Measurements from ENCODE around the gene ABCC4. TPM values are rescaled to one million over a fixed set of nuclear protein-coding genes. Genes with fewer than 3 reads are reported as not detected.

The ABCC4 gene
- total and polyA plus RNA-seq, 2 experiments from 2014 or later, result 9.8 to 23.3 TPM

DNA sequence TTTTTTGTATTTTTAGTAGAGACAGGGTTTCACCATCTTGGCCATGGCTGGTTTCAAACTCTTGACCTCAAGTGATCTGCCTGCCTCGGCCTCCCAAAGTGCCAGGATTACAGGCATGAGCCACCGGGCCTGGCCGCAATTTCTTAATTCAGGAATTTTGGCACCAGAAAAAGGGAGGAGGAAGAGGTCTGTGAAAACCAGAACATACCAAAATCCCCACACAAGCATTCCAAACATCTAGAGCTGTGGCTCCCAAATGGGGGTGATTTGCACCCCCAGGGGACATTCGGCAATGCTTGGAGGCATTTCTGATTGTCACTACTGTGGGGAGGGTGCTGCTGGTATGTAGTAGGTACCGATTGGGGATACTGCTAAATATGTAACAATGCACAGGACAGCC is 40.2 kb upstream of the ABCC4 start:
- H3K4me1 ChIP-seq (ENCODE audit: insufficient read depth), result no peaks in the 10 kb centered on the region
- no peaks in the 10 kb centered on the region for H3K9me2 ChIP-seq (replicated peaks; ENCODE audit: insufficient read depth)
- H3K4me3 ChIP-seq, result no peak overlapping the region
- H3K27ac ChIP-seq, result no peak overlapping the region
- TF ChIP-seq EZH2phosphoT487 (IDR thresholded peaks at IDR 0.05; ENCODE audit: low read depth, severe bottlenecking, unreplicated experiment) (no peak), EZH2 (IDR thresholded peaks at IDR 0.05; ENCODE audit: borderline replicate concordance) (no peak), CTCF (IDR thresholded peaks at IDR 0.05; ENCODE audit: poor library complexity) (no peak)
- H3K36me3 ChIP-seq (replicated peaks; ENCODE audit: insufficient read depth, low read depth), result no peaks in the 10 kb centered on the region
- no peaks in the 10 kb centered on the region for H3K79me2 ChIP-seq
- no peaks in the 10 kb centered on the region for H3K9me3 ChIP-seq (ENCODE audit: low read depth)
- WGBS (ENCODE audit: low lambda C conversion rate, missing lambda C conversion rate), result 96% methylated on average over 5 of the region's 5 CpGs
- no peak for DNase-seq (ENCODE audit: low spot score)
- no peaks in the 10 kb centered on the region for H4K20me1 ChIP-seq (ENCODE audit: insufficient read depth, poor library complexity, severe bottlenecking)
- H3K27me3 ChIP-seq, result no peaks in the 10 kb centered on the region
- no peak overlapping the region for H3K4me2 ChIP-seq
- no peak overlapping the region for H2AFZ ChIP-seq

DNA sequence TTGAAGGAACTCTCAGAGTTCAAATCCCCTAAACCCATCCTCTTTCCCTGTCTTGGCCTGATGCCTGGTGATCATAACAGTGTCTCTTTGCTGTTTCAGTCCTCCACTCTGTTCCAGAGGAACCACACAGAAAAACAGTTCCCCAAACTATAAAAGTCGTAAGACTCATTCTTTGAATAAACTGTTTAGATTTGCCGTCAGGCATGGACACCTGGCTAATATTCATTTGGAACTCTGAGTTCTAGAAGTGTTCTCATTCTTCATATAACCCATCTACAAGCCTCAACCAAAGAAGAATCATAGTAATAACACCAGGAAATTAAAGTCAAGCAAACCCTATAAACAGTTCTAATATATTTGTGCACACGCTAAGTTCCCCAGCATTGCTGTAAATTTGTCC is 37.7 kb upstream of the ABCC4 start:
- H4K20me1 ChIP-seq (ENCODE audit: insufficient read depth, poor library complexity, severe bottlenecking), result no peaks in the 10 kb centered on the region
- no peaks in the 10 kb centered on the region for H3K27me3 ChIP-seq
- H3K4me2 ChIP-seq, result no peak overlapping the region
- no peaks in the 10 kb centered on the region for H3K4me1 ChIP-seq (ENCODE audit: insufficient read depth)
- no peak overlapping the region for H2AFZ ChIP-seq
- H3K36me3 ChIP-seq (replicated peaks; ENCODE audit: insufficient read depth, low read depth), result no peaks in the 10 kb centered on the region
- no peaks in the 10 kb centered on the region for H3K9me2 ChIP-seq (replicated peaks; ENCODE audit: insufficient read depth)
- no peak for DNase-seq (ENCODE audit: low spot score)
- no peak for TF ChIP-seq EZH2phosphoT487 (IDR thresholded peaks at IDR 0.05; ENCODE audit: low read depth, severe bottlenecking, unreplicated experiment)
- TF ChIP-seq EZH2 (IDR thresholded peaks at IDR 0.05; ENCODE audit: borderline replicate concordance), result no peak
- TF ChIP-seq CTCF (IDR thresholded peaks at IDR 0.05; ENCODE audit: poor library complexity), result no peak
- no peaks in the 10 kb centered on the region for H3K9me3 ChIP-seq (ENCODE audit: low read depth)
- WGBS (ENCODE audit: low lambda C conversion rate, missing lambda C conversion rate), result 83% methylated on average over 3 of the region's 3 CpGs
- H3K4me3 ChIP-seq, result no peak overlapping the region
- no peaks in the 10 kb centered on the region for H3K79me2 ChIP-seq
- no peak overlapping the region for H3K27ac ChIP-seq

DNA sequence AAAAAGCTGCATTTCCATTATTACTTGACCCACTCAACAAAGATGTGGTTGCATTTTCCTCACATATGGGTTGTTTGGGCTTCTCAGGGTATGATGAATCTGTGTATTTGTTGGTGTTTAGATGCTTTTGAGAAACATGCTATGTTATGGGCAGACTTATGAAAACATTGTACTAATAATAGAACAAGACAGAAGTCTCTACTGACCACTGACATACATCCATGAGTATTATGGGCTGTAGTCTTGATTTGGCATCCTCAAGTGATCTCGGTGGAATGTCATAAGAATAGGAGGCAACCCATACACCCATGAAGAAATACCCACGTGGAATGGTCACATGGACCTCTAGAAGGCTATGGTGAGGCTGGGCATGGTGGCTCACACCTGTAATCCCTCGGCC is 36.3 kb upstream of the ABCC4 start:
- DNase-seq (ENCODE audit: low spot score), result no peak
- no peak overlapping the region for H2AFZ ChIP-seq
- no peaks in the 10 kb centered on the region for H3K9me2 ChIP-seq (replicated peaks; ENCODE audit: insufficient read depth)
- H4K20me1 ChIP-seq (ENCODE audit: insufficient read depth, poor library complexity, severe bottlenecking), result no peaks in the 10 kb centered on the region
- TF ChIP-seq EZH2phosphoT487 (IDR thresholded peaks at IDR 0.05; ENCODE audit: low read depth, severe bottlenecking, unreplicated experiment), result no peak
- TF ChIP-seq EZH2 (IDR thresholded peaks at IDR 0.05; ENCODE audit: borderline replicate concordance), result no peak
- TF ChIP-seq CTCF (IDR thresholded peaks at IDR 0.05; ENCODE audit: poor library complexity), result no peak
- no peaks in the 10 kb centered on the region for H3K79me2 ChIP-seq
- no peak overlapping the region for H3K4me2 ChIP-seq
- no peaks in the 10 kb centered on the region for H3K36me3 ChIP-seq (replicated peaks; ENCODE audit: insufficient read depth, low read depth)
- H3K27me3 ChIP-seq, result no peaks in the 10 kb centered on the region
- no peaks in the 10 kb centered on the region for H3K9me3 ChIP-seq (ENCODE audit: low read depth)
- WGBS (ENCODE audit: low lambda C conversion rate, missing lambda C conversion rate), result 98% methylated on average over 3 of the region's 3 CpGs
- no peak overlapping the region for H3K27ac ChIP-seq
- no peaks in the 10 kb centered on the region for H3K4me1 ChIP-seq (ENCODE audit: insufficient read depth)
- no peak overlapping the region for H3K4me3 ChIP-seq

DNA sequence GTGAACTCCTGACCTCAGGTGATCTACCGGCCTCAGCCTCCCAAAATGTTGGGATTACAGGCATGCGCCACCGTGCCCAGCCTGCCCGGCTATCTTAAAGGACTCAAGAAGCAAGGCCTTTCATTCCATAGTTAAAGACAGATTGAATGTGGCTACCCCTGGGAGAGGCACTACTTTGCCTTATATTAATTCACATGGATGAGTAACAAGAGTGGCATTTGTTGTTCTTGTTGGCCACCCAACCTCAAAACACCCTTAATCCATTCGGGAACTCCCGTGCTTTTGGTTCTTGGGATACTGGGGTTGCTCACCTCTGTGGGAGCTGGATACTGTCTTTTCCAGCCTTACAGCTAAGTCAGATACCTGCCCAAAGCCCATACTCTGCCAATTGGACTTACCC is 34.4 kb upstream of the ABCC4 start:
- H3K4me2 ChIP-seq, result no peak overlapping the region
- no peak overlapping the region for H2AFZ ChIP-seq
- H3K36me3 ChIP-seq (replicated peaks; ENCODE audit: insufficient read depth, low read depth), result no peaks in the 10 kb centered on the region
- no peaks in the 10 kb centered on the region for H3K27me3 ChIP-seq
- WGBS (ENCODE audit: low lambda C conversion rate, missing lambda C conversion rate), result 80% methylated on average over 6 of the region's 6 CpGs
- no peak overlapping the region for H3K27ac ChIP-seq
- H3K4me1 ChIP-seq (ENCODE audit: insufficient read depth), result no peaks in the 10 kb centered on the region
- TF ChIP-seq EZH2phosphoT487 (IDR thresholded peaks at IDR 0.05; ENCODE audit: low read depth, severe bottlenecking, unreplicated experiment), result no peak
- no peak for TF ChIP-seq EZH2 (IDR thresholded peaks at IDR 0.05; ENCODE audit: borderline replicate concordance)
- TF ChIP-seq CTCF (IDR thresholded peaks at IDR 0.05; ENCODE audit: poor library complexity), result no peak
- DNase-seq (ENCODE audit: low spot score), result no peak
- no peaks in the 10 kb centered on the region for H3K9me3 ChIP-seq (ENCODE audit: low read depth)
- H3K4me3 ChIP-seq, result no peak overlapping the region
- no peaks in the 10 kb centered on the region for H3K9me2 ChIP-seq (replicated peaks; ENCODE audit: insufficient read depth)
- H4K20me1 ChIP-seq (ENCODE audit: insufficient read depth, poor library complexity, severe bottlenecking), result no peaks in the 10 kb centered on the region
- H3K79me2 ChIP-seq, result no peaks in the 10 kb centered on the region

All from hepatocyte (in vitro differentiated cells).